Upper lobe of right lung (tissue), 1 donor: ENCODE results near the gene DPP10. TPM values are rescaled to one million over a fixed set of nuclear protein-coding genes. Genes with fewer than 3 reads are reported as not detected.

Experiments used
- ATAC-seq: fragments of 200-7000 bp; cut with Tn5 transposase; one replicate; pipeline ENCODE4 v1.9.1; 2020; ENCODE audit warnings: mild to moderate bottlenecking, moderate library complexity
- DNase-seq: peaks from one replicate; pipeline ENCODE4 v3.0.0-alpha.2; 2020
- H3K27ac ChIP-seq: fragments of 200-600 bp; one replicate; pipeline ENCODE4 v1.8.0; 2022
- H3K27me3 ChIP-seq: fragments of 200-600 bp; one replicate; pipeline ENCODE4 v1.8.0; 2022; ENCODE audit warnings: mild to moderate bottlenecking
- H3K36me3 ChIP-seq: fragments of 200-600 bp; one replicate; pipeline ENCODE4 v1.8.0; 2022
- H3K4me1 ChIP-seq: fragments of 200-600 bp; one replicate; pipeline ENCODE4 v1.8.0; 2022
- H3K4me3 ChIP-seq: fragments of 200-600 bp; one replicate; pipeline ENCODE4 v1.8.0; 2022; ENCODE audit warnings: mild to moderate bottlenecking
- H3K9me3 ChIP-seq: fragments of 200-600 bp; one replicate; pipeline ENCODE4 v1.8.0; 2022
- CTCF ChIP-seq: fragments of 200-600 bp; IDR thresholded peaks from one replicate; pipeline ENCODE4 v1.8.0; 2022; ENCODE audit warnings: antibody characterized with exemption
- intact Hi-C: fragments of 100-400 bp; cut with DNase I; formaldehyde crosslinking; loops from one replicate; pipeline ENCODE4 v1.11.0; 2022
- total RNA-seq: library from RNA; stranded (reverse); fragmentation: NEBNext Ultra II Directional; extraction: Animal tissue kit (Norgen Biotek cat#: 25700); gene quantifications from one replicate; pipeline ENCODE4 v1.2.1, GENCODE V29; 2021
- donor health status: DM: no; HTN: yes; CAD: no; lungs with severe emphysema.

DPP10 gene
- total RNA-seq, 1 donor from 2014 or later = 1.0 TPM

- Histone ChIP-seq H3K4me1 (no peaks in the 10 kb centered on the region), H3K36me3 (no peaks in the 10 kb centered on the region), H3K27me3 (no peaks in the 10 kb centered on the region), H3K4me3 (no peak overlapping the region), H3K9me3 (no peaks in the 10 kb centered on the region), H3K27ac (no peak overlapping the region)
- intact Hi-C loops = no loop called here
- DNase-seq = no peak
- ATAC-seq = no peak
- TF ChIP-seq CTCF = no peak
Measured at GRCh38 chr2:114668415-114668814, 226.0 kb downstream of the DPP10 start.

- Histone ChIP-seq H3K4me3 (no peak overlapping the region), H3K4me1 (no peaks in the 10 kb centered on the region), H3K27ac (no peak overlapping the region), H3K9me3 (no peaks in the 10 kb centered on the region), H3K36me3 (no peaks in the 10 kb centered on the region), H3K27me3 (no peaks in the 10 kb centered on the region)
- ATAC-seq (no peak), DNase-seq (no peak)
- no peak for TF ChIP-seq CTCF
- intact Hi-C loops = no loop called here
Measured at GRCh38 chr2:114683251-114683650, 240.8 kb downstream of the DPP10 start.

GRCh38 chr2:114684403-114684802, 242.0 kb downstream of the DPP10 start:
- DNase-seq = no peak
- Histone ChIP-seq H3K36me3 (no peaks in the 10 kb centered on the region), H3K27ac (no peak overlapping the region), H3K4me3 (no peak overlapping the region), H3K4me1 (no peaks in the 10 kb centered on the region), H3K27me3 (no peaks in the 10 kb centered on the region), H3K9me3 (no peaks in the 10 kb centered on the region)
- no peak for ATAC-seq
- intact Hi-C loops = no loop called here
- TF ChIP-seq CTCF = no peak

- Histone ChIP-seq H3K27ac (no peak overlapping the region), H3K36me3 (no peaks in the 10 kb centered on the region), H3K4me1 (no peaks in the 10 kb centered on the region), H3K4me3 (no peak overlapping the region), H3K9me3 (no peaks in the 10 kb centered on the region), H3K27me3 (no peaks in the 10 kb centered on the region)
- intact Hi-C loops = no loop called here
- DNase-seq (no peak), ATAC-seq (no peak)
- TF ChIP-seq CTCF = no peak
Measured at GRCh38 chr2:114685102-114685501, 242.7 kb downstream of the DPP10 start.

- Histone ChIP-seq H3K36me3 (no peaks in the 10 kb centered on the region), H3K4me3 (no peak overlapping the region), H3K27ac (no peak overlapping the region), H3K27me3 (no peaks in the 10 kb centered on the region), H3K4me1 (no peaks in the 10 kb centered on the region), H3K9me3 (no peaks in the 10 kb centered on the region)
- TF ChIP-seq CTCF = no peak
- no peak for DNase-seq
- intact Hi-C loops = no loop called here
- ATAC-seq = no peak
Measured at GRCh38 chr2:114688241-114688640, 245.8 kb downstream of the DPP10 start.

- no peak overlapping the region for H3K4me3 ChIP-seq
- intact Hi-C loops = no loop called here
- no peak for ATAC-seq
- no peak for DNase-seq
- no peaks in the 10 kb centered on the region for H3K27me3 ChIP-seq
- H3K9me3 ChIP-seq = no peaks in the 10 kb centered on the region
- no peak overlapping the region for H3K27ac ChIP-seq
- TF ChIP-seq CTCF = no peak
- H3K4me1 ChIP-seq = no peaks in the 10 kb centered on the region
- no peaks in the 10 kb centered on the region for H3K36me3 ChIP-seq
Measured at GRCh38 chr2:114698520-114698919, 256.1 kb downstream of the DPP10 start.
